Peyer's patch (tissue), 4 donors: Measurements from ENCODE around the gene PTPN11.

Experiments used
- CTCF ChIP-seq, 6 experiments: fragments of 450-650 bp in 4 of 6; fragments of 200-600 bp in 2 of 6; sonication (generic) in 1 of 6; IDR thresholded peaks; one replicate each; pipeline ENCODE4 v1.5.1; 2017 to 2019; ENCODE audit warnings: antibody characterized with exemption in 6 of 6, mild to moderate bottlenecking in 3 of 6, moderate library complexity in 1 of 6
- POLR2A ChIP-seq, 2 donors: fragments of 450-650 bp; IDR thresholded peaks; one replicate each; pipeline ENCODE4 v1.5.1; 2017; ENCODE audit warnings: antibody characterized with exemption in 2 of 2, mild to moderate bottlenecking in 2 of 2, moderate library complexity in 2 of 2

- TF ChIP-seq CTCF (IDR thresholded peaks at IDR 0.05) (no peak), POLR2A (IDR thresholded peaks at IDR 0.05) (no peak)
These were observed 117.6 kb downstream of the PTPN11 start for GRCh38 chr12:112536367-112536730.
